ENCODE measurements around the gene DENND5B. TPM values are rescaled to one million over a fixed set of nuclear protein-coding genes. Genes with fewer than 3 reads are reported as not detected.
A peak's percentile ranks its signal among the peaks of the same experiment; 100 is the strongest.

Gene DENND5B
- total and polyA plus RNA-seq, 10 of the 15 experiments (the other 5 are each of a cell fraction or from before 2014, with no cell fraction given): 0.39 to 32.5 (median 20.6) TPM

GRCh38 chr12:31589904-31590641 is 863 bp downstream of the DENND5B start:
- intact Hi-C loops (cut with micrococcal nuclease; ENCODE audit: unreplicated experiment): loop anchor here (2.0 to 5.0 kb wide), 3 partner anchors 47 to 183 kb away; no protein-coding TSS in a partner anchor
- Histone ChIP-seq H3K4me1 (ENCODE audit: control insufficient read depth, insufficient read depth, low read length) (peaks cover 27% of the 10 kb centered on the region), H4K20me1 (ENCODE audit: control insufficient read depth, insufficient read depth) (no peaks in the 10 kb centered on the region), H3K27ac (ENCODE audit: control insufficient read depth, insufficient read depth) (peak overlapping the region; percentile 93), H3K36me3 (ENCODE audit: control insufficient read depth in 2 of 2, insufficient read depth in 2 of 2, low read length in 1 of 2) (no peaks in the 10 kb centered on the region), H2AFZ (ENCODE audit: control insufficient read depth, low read depth, low read length) (peak overlapping the region; percentile 79), H3K9me3 (replicated peaks; ENCODE audit: control insufficient read depth, insufficient read depth, low read length) (no peaks in the 10 kb centered on the region; the same call in 1 of the 3 replicates), H3K27me3 (replicated peaks in 1 of 2; ENCODE audit: control insufficient read depth in 2 of 2, insufficient read depth in 2 of 2, low read length in 1 of 2) (no peaks in the 10 kb centered on the region), H3K79me2 (ENCODE audit: control insufficient read depth, insufficient read depth, low read length) (peaks cover 56% of the 10 kb centered on the region), H3K4me3 (peak overlapping the region; percentile 87), H3K4me2 (ENCODE audit: control insufficient read depth, insufficient read depth) (peak overlapping the region; percentile 88; the same call in 1 of the 2 replicates), H3K9ac (ENCODE audit: control insufficient read depth, insufficient read depth, low read length) (peak overlapping the region; percentile 90)
- ChIA-PET RAD21 (ENCODE audit: unreplicated experiment) (no interaction called here), SMC1A (ENCODE audit: uncharacterized antibody, unreplicated experiment) (no interaction called here), POLR2A (interaction anchor here (0.6 kb wide), 1 partner anchor 14 kb away, joined by 5 read pairs; no protein-coding TSS in a partner anchor), CTCF (no interaction called here)
- ATAC-seq (peak; percentile 64), DNase-seq (ENCODE audit: low read depth, low spot score) (no peak), FAIRE-seq (no peak)
- in situ Hi-C loops (cut with MboI): loop anchor here (5.0 kb wide), 1 partner anchor 47 kb away; no protein-coding TSS in a partner anchor
- no TSS peak for BruUV-seq (replicated peaks)
- WGBS (ENCODE audit: insufficient coverage, insufficient replicate concordance, low lambda C conversion rate, missing lambda C conversion rate): under 1% methylated on average over 57 of the region's 85 CpGs
- TF ChIP-seq NFIC (IDR thresholded peaks at IDR 0.05; ENCODE audit: low read depth, low read length) (0 out of 2 replicates have a peak, but pooled peaks have one; percentile 5), BHLHE40 (IDR thresholded peaks at IDR 0.05; ENCODE audit: borderline replicate concordance in 1 of 2, low read depth in 2 of 2, low read length in 1 of 2) (peak; percentile 76 to 90; a peak in 3 of 4 replicates), NFYA (IDR thresholded peaks at IDR 0.05; ENCODE audit: borderline replicate concordance, low read depth, low read length) (no peak), EED (IDR thresholded peaks at IDR 0.05; ENCODE audit: low read depth) (peak; percentile 50; the same call in 1 of the 2 replicates), IKZF2 (IDR thresholded peaks at IDR 0.05) (no peak), ZNF217 (IDR thresholded peaks at IDR 0.05) (no peak), ASH2L (IDR thresholded peaks at IDR 0.05; ENCODE audit: borderline replicate concordance, low read depth) (peak; percentile 89; the same call in 1 of the 2 replicates), TCF12 (IDR thresholded peaks at IDR 0.05; ENCODE audit: low read depth, low read length) (0 out of 2 replicates have a peak, but pooled peaks have one; percentile 14), EGR1 (IDR thresholded peaks at IDR 0.05; ENCODE audit: borderline replicate concordance in 1 of 2, low read depth in 2 of 2, low read length in 2 of 2) (0 out of 3 replicates have a peak, but pooled peaks of 1 of the 2 experiments have one; percentile 56), RAD21 (IDR thresholded peaks at IDR 0.05; ENCODE audit: insufficient read depth, low read depth, low read length) (peak; percentile 34; the same call in 1 of the 2 replicates), CHD4 (IDR thresholded peaks at IDR 0.05) (no peak), ZNF384 (IDR thresholded peaks at IDR 0.05; ENCODE audit: borderline replicate concordance, low read depth, low read length) (no peak), CHD2 (IDR thresholded peaks at IDR 0.05; ENCODE audit: borderline replicate concordance, low read depth, low read length) (0 out of 2 replicates have a peak, but pooled peaks have one; percentile 35), RUNX3 (IDR thresholded peaks at IDR 0.05; ENCODE audit: low read length) (peak; percentile 44; the same call in 1 of the 2 replicates), MEF2A (IDR thresholded peaks at IDR 0.05; ENCODE audit: insufficient read depth, low read depth, low read length) (0 out of 2 replicates have a peak, but pooled peaks have one; percentile 27), BACH1 (IDR thresholded peaks at IDR 0.05; ENCODE audit: borderline replicate concordance) (no peak), NKRF (conservative IDR thresholded peaks at IDR 0.05) (no peak), POLR2A (IDR thresholded peaks at IDR 0.05; ENCODE audit: low read depth, low read length) (peak; percentile 65; the same call in 1 of the 2 replicates), CREB1 (IDR thresholded peaks at IDR 0.05; ENCODE audit: low read depth) (peak; percentile 63; the same call in 1 of the 2 replicates), CTCF (IDR thresholded peaks at IDR 0.05 in 2 of 3, conservative IDR thresholded peaks at IDR 0.05 in 1 of 3; ENCODE audit: control insufficient read depth in 2 of 3, extremely low read depth in 1 of 3, insufficient read depth in 1 of 3, low read depth in 3 of 3, low read length in 3 of 3) (0 out of 6 replicates have a peak, but pooled peaks of 1 of the 3 experiments have one; percentile 5)

Data from GM12878 (cell line).